NCI-H345 treated with DMSO at 0.1 percent for 48 hours (cell line): ENCODE data around the gene LOX.

Experiments used
- DNase-seq: peaks from one replicate; lab custom pipeline; 2025; ENCODE audit not compliant: unreplicated experiment; lab: John Stamatoyannopoulos, UW

Gene LOX

GRCh38 chr5:122054266-122054665, 23.8 kb downstream of the LOX start:
- no peak for DNase-seq

- no peak for DNase-seq
Measured at GRCh38 chr5:122053181-122054109, 24.6 kb downstream of the LOX start.

GRCh38 chr5:122051569-122051968, 26.5 kb downstream of the LOX start:
- no peak for DNase-seq

- DNase-seq: no peak
Measured at GRCh38 chr5:122050959-122051358, 27.1 kb downstream of the LOX start.

- DNase-seq: no peak
Measured at GRCh38 chr5:122040636-122041302, 37.3 kb downstream of the LOX start.

- DNase-seq: no peak
Measured at GRCh38 chr5:122036326-122036725, 41.7 kb downstream of the LOX start.

GRCh38 chr5:122035913-122036312, 42.1 kb downstream of the LOX start:
- DNase-seq: no peak

- no peak for DNase-seq
Measured at GRCh38 chr5:122031836-122032235, 46.2 kb downstream of the LOX start.

GRCh38 chr5:122030251-122030650, 47.8 kb downstream of the LOX start:
- no peak for DNase-seq

- no peak for DNase-seq
Measured at GRCh38 chr5:122029818-122030217, 48.2 kb downstream of the LOX start.

GRCh38 chr5:122022966-122023365, 55.1 kb downstream of the LOX start:
- no peak for DNase-seq

- DNase-seq: no peak
Measured at GRCh38 chr5:122019919-122020590, 58.0 kb downstream of the LOX start.

- DNase-seq: no peak
Measured at GRCh38 chr5:122015471-122015870, 62.6 kb downstream of the LOX start.

- DNase-seq: no peak
Measured at GRCh38 chr5:122014236-122014935, 63.7 kb downstream of the LOX start.
